ENCODE data around the gene RNU1-4.
"Not testable (repeated sequence)": the region's sequence is repeated elsewhere in the genome, so short reads cannot be mapped to it uniquely, and the experiment has no call there.

DNA sequence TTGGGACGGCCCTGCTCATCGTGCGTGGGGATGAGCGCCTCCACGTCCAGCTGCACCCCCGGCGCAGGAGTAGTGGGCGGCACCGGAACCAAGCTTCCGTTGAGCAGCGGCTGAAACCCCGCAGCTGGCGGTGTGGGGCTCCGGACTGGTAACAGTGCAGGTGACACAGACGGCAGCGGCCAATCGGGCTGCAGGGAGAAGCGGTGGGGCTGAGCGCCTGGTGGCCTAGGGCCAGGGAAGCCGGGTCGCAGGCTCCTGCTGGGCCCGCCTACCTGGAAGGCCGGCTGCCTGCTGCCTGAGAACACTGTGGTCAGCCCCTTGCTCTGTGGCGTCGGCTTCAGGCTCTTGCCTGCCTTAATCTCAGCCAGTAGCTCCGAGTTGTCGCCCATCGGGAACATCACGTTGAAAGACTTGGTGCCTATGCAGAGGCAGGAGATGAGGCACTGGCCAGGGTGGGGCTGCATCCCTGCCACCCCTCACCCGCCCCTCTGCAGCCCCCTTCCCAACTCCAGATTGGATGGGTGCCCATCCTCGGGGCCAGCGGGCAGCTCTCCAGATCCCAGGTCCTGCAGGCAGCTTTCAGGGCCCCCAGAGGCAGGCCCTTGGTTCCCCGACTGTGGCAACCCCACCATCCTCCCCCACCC, 43.7 kb upstream of the RNU1-4 start:
- not testable (repeated sequence) for TF ChIP-seq POLR2A, EP300 (IDR thresholded peaks at IDR 0.05)
